GM12878 (cell line): Measurements from ENCODE around the gene CFAP97. TPM values are rescaled to one million over a fixed set of nuclear protein-coding genes. Genes with fewer than 3 reads are reported as not detected.

ENCODE experiments used
- ATAC-seq: fragments of 200-7000 bp; cut with Tn5 transposase; 3 replicates; pipeline ENCODE4 v1.9.1; 2020; ENCODE audit warnings: mild to moderate bottlenecking, moderate library complexity
- BruUV-seq: library from RNA; stranded (reverse); fragments of 400-500 nt; replicated peaks from 2 replicates; lab custom pipeline; 2021; lab: Mats Ljungman, UMichigan
- CTCF ChIA-PET: fragments of 300-600 bp; sonication (Branson Sonifier 250); formaldehyde crosslinking; extraction: SDS; loops from one replicate; lab custom pipeline; 2021; ENCODE audit warnings: inconsistent platforms; lab: Yijun Ruan, JAX
- POLR2A ChIA-PET: fragments of 350-600 bp; formaldehyde crosslinking; extraction: SDS; loops from one replicate; lab custom pipeline; 2021; ENCODE audit warnings: inconsistent platforms; lab: Charles Lee
- RAD21 ChIA-PET: fragments of 300-600 bp; sonication (Branson Sonifier 250); formaldehyde crosslinking; loops from one replicate; lab custom pipeline; 2023; ENCODE audit warnings: antibody characterized with exemption; ENCODE audit not compliant: unreplicated experiment; lab: Charles Lee
- SMC1A ChIA-PET: fragments of 300-600 bp; sonication (Branson Sonifier 250); formaldehyde crosslinking; loops from one replicate; lab custom pipeline; 2023; ENCODE audit not compliant: unreplicated experiment, uncharacterized antibody; lab: Charles Lee
- DNase-seq: peaks from one replicate; pipeline ENCODE4 v3.0.0-alpha.2; 2011; ENCODE audit warnings: low read depth, low spot score
- FAIRE-seq: peaks from 3 replicates; lab custom pipeline; 2011; peaks lifted over from hg19 to GRCh38; lab: Jason Lieb, UNC
- H2AFZ ChIP-seq: 2 replicates; pipeline ENCODE4 v1.6.0; 2011; ENCODE audit warnings: low read depth, low read length, control low read depth; ENCODE audit not compliant: control insufficient read depth
- H3K27ac ChIP-seq: 2 replicates; pipeline ENCODE4 v1.5.1; 2011; ENCODE audit warnings: control low read depth; ENCODE audit not compliant: control insufficient read depth, insufficient read depth
- H3K27me3 ChIP-seq, 2 experiments: replicated peaks in 1 of 2; 2 replicates each; pipeline versions ENCODE4 v1.6.0 to v1.6.1; 2011; ENCODE audit warnings: low read length in 1 of 2; ENCODE audit not compliant: control insufficient read depth in 2 of 2, insufficient read depth in 2 of 2
- H3K36me3 ChIP-seq, 2 experiments: 2 replicates each; pipeline ENCODE4 v1.5.1; 2011; ENCODE audit warnings: low read length in 1 of 2; ENCODE audit not compliant: control insufficient read depth in 2 of 2, insufficient read depth in 2 of 2
- H3K4me1 ChIP-seq: 2 replicates; pipeline ENCODE4 v1.6.1; 2011; ENCODE audit warnings: mild to moderate bottlenecking, low read length, moderate library complexity, mixed read lengths; ENCODE audit not compliant: control insufficient read depth, insufficient read depth
- H3K4me2 ChIP-seq: 2 replicates; pipeline ENCODE4 v1.6.0; 2011; ENCODE audit warnings: control low read depth; ENCODE audit not compliant: control insufficient read depth, insufficient read depth
- H3K4me3 ChIP-seq: fragments of 200-600 bp; sonication (generic); 2 replicates; pipeline ENCODE4 v1.5.1; 2016
- H3K79me2 ChIP-seq: 2 replicates; pipeline ENCODE4 v1.6.0; 2011; ENCODE audit warnings: low read length; ENCODE audit not compliant: control insufficient read depth, insufficient read depth
- H3K9ac ChIP-seq: 2 replicates; pipeline ENCODE4 v1.8.0; 2011; ENCODE audit warnings: low read length, control low read depth, mixed read lengths; ENCODE audit not compliant: control insufficient read depth, insufficient read depth
- H3K9me3 ChIP-seq: replicated peaks from 3 replicates; pipeline ENCODE4 v1.5.1; 2011; ENCODE audit warnings: mild to moderate bottlenecking, low read length; ENCODE audit not compliant: control insufficient read depth, insufficient read depth
- H4K20me1 ChIP-seq: 2 replicates; pipeline ENCODE4 v1.6.0; 2011; ENCODE audit not compliant: control insufficient read depth, insufficient read depth
- ATF2 ChIP-seq: IDR thresholded peaks from 2 replicates; pipeline ENCODE4 v1.6.1; 2012; ENCODE audit warnings: low read length, inconsistent platforms
- ATF7 ChIP-seq: fragments of 450-650 bp; IDR thresholded peaks from 2 replicates; pipeline ENCODE4 v1.6.1; 2016; ENCODE audit warnings: low read depth, mild to moderate bottlenecking
- BCLAF1 ChIP-seq: fragments of 450-650 bp; IDR thresholded peaks from 2 replicates; pipeline ENCODE4 v1.6.1; 2017; ENCODE audit warnings: antibody characterized with exemption, mild to moderate bottlenecking, moderate library complexity
- CREM ChIP-seq: IDR thresholded peaks from 2 replicates; pipeline ENCODE4 v1.6.1; 2014; ENCODE audit warnings: antibody characterized with exemption, low read depth
- ETV6 ChIP-seq, 2 experiments: fragments of 450-650 bp in 1 of 2; IDR thresholded peaks in 1 of 2; conservative IDR thresholded peaks in 1 of 2; 2 replicates each; pipeline ENCODE4 v1.6.1; 2014; ENCODE audit warnings: antibody characterized with exemption in 1 of 2, borderline replicate concordance in 1 of 2, low read depth in 1 of 2, mild to moderate bottlenecking in 1 of 2, moderate library complexity in 1 of 2
- HDAC6 ChIP-seq: fragments of 200-600 bp; sonication (generic); IDR thresholded peaks from one replicate; pipeline ENCODE4 v1.8.0; 2017; ENCODE audit warnings: antibody characterized with exemption; ENCODE audit not compliant: unreplicated experiment
- MEF2A ChIP-seq: IDR thresholded peaks from 2 replicates; pipeline ENCODE4 v1.6.1; 2011; ENCODE audit warnings: low read depth, mild to moderate bottlenecking, low read length, moderate library complexity; ENCODE audit not compliant: insufficient read depth
- MEF2B ChIP-seq: fragments of 450-650 bp; IDR thresholded peaks from 2 replicates; pipeline ENCODE4 v1.6.1; 2018; ENCODE audit warnings: mild to moderate bottlenecking, moderate library complexity; ENCODE audit not compliant: partially characterized antibody, poor library complexity, severe bottlenecking
- MTA2 ChIP-seq: fragments of 450-650 bp; IDR thresholded peaks from 2 replicates; pipeline ENCODE4 v1.6.1; 2016; ENCODE audit warnings: low read depth, mild to moderate bottlenecking, moderate library complexity
- NR2C1 ChIP-seq: fragments of 450-650 bp; IDR thresholded peaks from 2 replicates; pipeline ENCODE4 v1.6.1; 2017; ENCODE audit warnings: antibody characterized with exemption, mild to moderate bottlenecking, moderate library complexity
- POLR2AphosphoS2 ChIP-seq: IDR thresholded peaks from 2 replicates; pipeline ENCODE4 v1.6.1; 2011; ENCODE audit warnings: low read depth, mild to moderate bottlenecking, low read length, improper control_type of control experiment, moderate library complexity
- RAD21 ChIP-seq: IDR thresholded peaks from 2 replicates; pipeline ENCODE4 v1.6.1; 2011; ENCODE audit warnings: mild to moderate bottlenecking, low read depth, low read length, moderate library complexity; ENCODE audit not compliant: insufficient read depth
- RAD51 ChIP-seq: fragments of 450-650 bp; IDR thresholded peaks from 2 replicates; pipeline ENCODE4 v1.6.1; 2016; ENCODE audit warnings: moderate library complexity, mild to moderate bottlenecking, inconsistent platforms
- RCOR1 ChIP-seq: conservative IDR thresholded peaks from 2 replicates; pipeline ENCODE4 v1.6.1; 2012; ENCODE audit warnings: low read depth, low read length, improper control_type of control experiment
- RUNX3 ChIP-seq: IDR thresholded peaks from 2 replicates; pipeline ENCODE4 v1.6.1; 2012; ENCODE audit warnings: low read length, inconsistent platforms
- TARDBP ChIP-seq: IDR thresholded peaks from 2 replicates; pipeline ENCODE4 v1.6.1; 2016; ENCODE audit warnings: borderline replicate concordance
- WRNIP1 ChIP-seq: IDR thresholded peaks from 2 replicates; pipeline ENCODE4 v1.6.1; 2011; ENCODE audit warnings: low read depth, low read length, improper control_type of control experiment, borderline replicate concordance
- ZZZ3 ChIP-seq: IDR thresholded peaks from 2 replicates; pipeline ENCODE4 v1.6.1; 2011; ENCODE audit warnings: low read depth; ENCODE audit not compliant: control insufficient read depth, insufficient read length
- WGBS: methylation state at CpG from one replicate; pipeline ENCODE4 v1.1.6; 2016; ENCODE audit warnings: low lambda C conversion rate; ENCODE audit not compliant: insufficient replicate concordance, insufficient coverage; ENCODE audit errors: missing lambda C conversion rate; 5-methylcytosine and 5-hydroxymethylcytosine counted together
- in situ Hi-C: fragments of 300-500 bp; cut with MboI; formaldehyde crosslinking; loops from 9 replicates; pipeline ENCODE4 v1.14.3; 2018; ENCODE audit warnings: mixed read lengths
- intact Hi-C: fragments of 100-400 bp; cut with micrococcal nuclease; formaldehyde crosslinking; loops from one replicate; pipeline ENCODE4 v1.14.2; 2022; ENCODE audit not compliant: unreplicated experiment
- polyA plus RNA-seq, 11 experiments: library from polyadenylated mRNA; depleted of rRNA in 4 of 11; unstranded in 6 of 11; stranded (reverse) in 5 of 11; fragments of >200 nt; fragmentation: Nextera tagmentation in 4 of 11; fragmentation: Illumina TruSeq in 1 of 11; extraction: Ambion mirVana in 4 of 11; extraction: Trizol in 1 of 11; gene quantifications; 1 replicate in 1 of 11; 2 replicates in 10 of 11; pipeline versions ENCODE4 v1.2.1 to v1.2.3, GENCODE V29; 2011 to 2016; ENCODE audit warnings: inconsistent platforms in 2 of 11, missing spikeins in 2 of 11, low read depth in 1 of 11
- total RNA-seq, 4 experiments: library from RNA; depleted of rRNA in 3 of 4; stranded (reverse); fragments of >200 nt in 3 of 4; fragmentation: Illumina TruSeq in 1 of 4; extraction: Trizol in 1 of 4; gene quantifications; 2 replicates each; pipeline versions ENCODE4 v1.2.1 to v1.2.3, GENCODE V29; 2013 to 2021

CFAP97 gene
- total and polyA plus RNA-seq, 10 of the 15 experiments (the other 5 are each of a cell fraction or from before 2014, with no cell fraction given): 26.4 to 62.7 (median 48.0) TPM

GRCh38 chr4:185122681-185123345, 81.0 kb downstream of the CFAP97 start:
- 4% methylated on average over 6 of the region's 6 CpGs for WGBS
- intact Hi-C loops (no loop called here), in situ Hi-C loops (no loop called here)
- no TSS peak for BruUV-seq
- Histone ChIP-seq H3K4me3 (peak overlapping the region; percentile 20; the same call in 1 of the 2 replicates), H3K9me3 (no peaks in the 10 kb centered on the region; the same call in 1 of the 3 replicates), H2AFZ (no peak overlapping the region), H3K27ac (no peak overlapping the region), H3K79me2 (no peaks in the 10 kb centered on the region), H3K4me2 (peak overlapping the region; percentile 36), H3K9ac (no peak overlapping the region), H4K20me1 (no peaks in the 10 kb centered on the region), H3K36me3 (no peaks in the 10 kb centered on the region), H3K27me3 (peaks cover 0 to 3% of the 10 kb centered on the region in 2 experiments; a peak in 2 of 4 replicates), H3K4me1 (peaks cover 12% of the 10 kb centered on the region)
- ChIA-PET RAD21 (interaction anchor here (1.0 kb wide), 1 partner anchor 82 kb away, joined by 5 read pairs; no protein-coding TSS in a partner anchor), POLR2A (interaction anchor here (0.5 kb wide), 1 partner anchor 165 kb away, joined by 5 read pairs; no protein-coding TSS in a partner anchor), SMC1A (interaction anchor here (0.8 to 1.9 kb wide), 4 partner anchors 12 to 475 kb away, joined by 3 to 8 read pairs (median 3); no protein-coding TSS in a partner anchor), CTCF (interaction anchor here (0.6 to 2.2 kb wide), 7 partner anchors 12 to 1381 kb away, joined by 3 to 10 read pairs (median 4); no protein-coding TSS in a partner anchor)
- peak; percentile 86 for ATAC-seq
- TF ChIP-seq ETV6 (conservative IDR thresholded peaks at IDR 0.05 in 1 of 2, IDR thresholded peaks at IDR 0.05 in 1 of 2; ENCODE audit: borderline replicate concordance in 1 of 2, low read depth in 1 of 2) (no peak), TARDBP (no peak), ATF2 (peak; percentile 42; the same call in 1 of the 2 replicates), RAD51 (no peak), RCOR1 (no peak), MEF2B (peak; percentile 65), RUNX3 (peak; percentile 83), WRNIP1 (no peak), ATF7 (no peak), MTA2 (peak; percentile 43), POLR2AphosphoS2 (no peak), NR2C1 (no peak), MEF2A (peak; percentile 28; the same call in 1 of the 2 replicates), BCLAF1 (no peak), CREM (no peak), ZZZ3 (no peak), HDAC6 (no peak), RAD21 (no peak)
- no peak for DNase-seq
- peak; percentile 82 for FAIRE-seq
